SK-N-SH treated with all-trans-retinoic acid at 6 μM for 48 hours (cell line): ENCODE results near the gene DHX57.

Experiments used
- ATAC-seq: fragments of 200-7000 bp; cut with Tn5 transposase; 3 replicates; pipeline ENCODE4 v1.9.1; 2020; ENCODE audit warnings: mild to moderate bottlenecking, moderate library complexity
- ARNTL ChIP-seq: fragments of 450-650 bp; formaldehyde crosslinking; IDR thresholded peaks from 2 replicates; pipeline ENCODE4 v1.5.0; 2020; ENCODE audit warnings: low read depth, mild to moderate bottlenecking, moderate library complexity, borderline replicate concordance
- BACH2 ChIP-seq: fragments of 250-450 bp; sonication (Bioruptor Pico); IDR thresholded peaks from 2 replicates; pipeline ENCODE4 v1.9.0; 2021; ENCODE audit warnings: mild to moderate bottlenecking, borderline replicate concordance
- CSDC2 ChIP-seq: fragments of 250-450 bp; sonication (Bioruptor Pico); IDR thresholded peaks from 2 replicates; pipeline ENCODE4 v1.5.0; 2020; ENCODE audit warnings: mild to moderate bottlenecking, moderate library complexity
- ESRRG ChIP-seq: fragments of 250-450 bp; sonication (Bioruptor Pico); IDR thresholded peaks from 2 replicates; pipeline ENCODE4 v1.6.1; 2021; ENCODE audit warnings: mild to moderate bottlenecking
- ISL1 ChIP-seq: fragments of 250-450 bp; sonication (Bioruptor Pico); IDR thresholded peaks from 2 replicates; pipeline ENCODE4 v2.1.2; 2022; ENCODE audit warnings: mild to moderate bottlenecking, moderate library complexity
- OSR1 ChIP-seq: fragments of 250-450 bp; sonication (Bioruptor Pico); IDR thresholded peaks from 2 replicates; pipeline ENCODE4 v1.8.0; 2022; ENCODE audit warnings: moderate library complexity, mild to moderate bottlenecking, inconsistent platforms
- POU6F1 ChIP-seq: fragments of 250-450 bp; sonication (Bioruptor Pico); IDR thresholded peaks from 2 replicates; pipeline ENCODE4 v1.8.0; 2021; ENCODE audit warnings: low read depth, mild to moderate bottlenecking, moderate library complexity, borderline replicate concordance
- PPARA ChIP-seq: fragments of 250-450 bp; sonication (Bioruptor Pico); IDR thresholded peaks from 2 replicates; pipeline ENCODE4 v1.5.0; 2020; ENCODE audit warnings: mild to moderate bottlenecking, borderline replicate concordance
- RARB ChIP-seq: fragments of 250-450 bp; sonication (Bioruptor Pico); IDR thresholded peaks from 2 replicates; pipeline ENCODE4 v1.8.0; 2021; ENCODE audit warnings: mild to moderate bottlenecking, moderate library complexity
- SNAI2 ChIP-seq: fragments of 250-450 bp; sonication (Bioruptor Pico); IDR thresholded peaks from 2 replicates; pipeline ENCODE4 v1.5.0; 2020; ENCODE audit warnings: mild to moderate bottlenecking, moderate library complexity
- TCF4 ChIP-seq: fragments of 250-450 bp; sonication (Bioruptor Pico); IDR thresholded peaks from 2 replicates; pipeline ENCODE4 v1.8.0; 2021; ENCODE audit warnings: mild to moderate bottlenecking, moderate library complexity, borderline replicate concordance
- TOX ChIP-seq: fragments of 250-450 bp; sonication (Bioruptor Pico); IDR thresholded peaks from 2 replicates; pipeline ENCODE4 v1.8.0; 2021; ENCODE audit warnings: mild to moderate bottlenecking, moderate library complexity, borderline replicate concordance
- ZFP3 ChIP-seq: fragments of 250-450 bp; sonication (Bioruptor Pico); IDR thresholded peaks from 2 replicates; pipeline ENCODE4 v1.5.0; 2020; ENCODE audit warnings: mild to moderate bottlenecking, moderate library complexity
- ZFP30 ChIP-seq: fragments of 450-650 bp; formaldehyde crosslinking; IDR thresholded peaks from 2 replicates; pipeline ENCODE4 v1.5.0; 2022; ENCODE audit warnings: mild to moderate bottlenecking, moderate library complexity
- ZNF565 ChIP-seq: fragments of 450-650 bp; formaldehyde crosslinking; conservative IDR thresholded peaks from 2 replicates; pipeline ENCODE4 v1.5.0; 2020; ENCODE audit warnings: low read depth, mild to moderate bottlenecking, moderate library complexity
- ZNF70 ChIP-seq: fragments of 450-650 bp; formaldehyde crosslinking; IDR thresholded peaks from 2 replicates; pipeline ENCODE4 v1.5.0; 2020; ENCODE audit warnings: mild to moderate bottlenecking, moderate library complexity
- ZNF8 ChIP-seq: fragments of 450-650 bp; formaldehyde crosslinking; IDR thresholded peaks from 2 replicates; pipeline ENCODE4 v1.5.0; 2020; ENCODE audit warnings: mild to moderate bottlenecking, moderate library complexity
- TF ChIP-seq, protein P1 (sequence below): fragments of 250-450 bp; sonication (Bioruptor Pico); IDR thresholded peaks from 2 replicates; pipeline ENCODE4 v1.8.0; 2020; ENCODE audit warnings: mild to moderate bottlenecking, moderate library complexity, borderline replicate concordance
- TF ChIP-seq, protein P2 (sequence below): fragments of 250-450 bp; sonication (Bioruptor Pico); IDR thresholded peaks from 2 replicates; pipeline ENCODE4 v1.5.1; 2021; ENCODE audit warnings: mild to moderate bottlenecking, moderate library complexity
- TF ChIP-seq, protein P3 (sequence below): fragments of 250-450 bp; sonication (Bioruptor Pico); IDR thresholded peaks from 2 replicates; pipeline ENCODE4 v1.5.0; 2020; ENCODE audit warnings: mild to moderate bottlenecking, moderate library complexity
- TF ChIP-seq, protein P4 (sequence below): fragments of 250-450 bp; sonication (Bioruptor Pico); IDR thresholded peaks from 2 replicates; pipeline ENCODE4 v1.5.1; 2020; ENCODE audit warnings: low read depth, mild to moderate bottlenecking, moderate library complexity

The DHX57 gene

DNA sequence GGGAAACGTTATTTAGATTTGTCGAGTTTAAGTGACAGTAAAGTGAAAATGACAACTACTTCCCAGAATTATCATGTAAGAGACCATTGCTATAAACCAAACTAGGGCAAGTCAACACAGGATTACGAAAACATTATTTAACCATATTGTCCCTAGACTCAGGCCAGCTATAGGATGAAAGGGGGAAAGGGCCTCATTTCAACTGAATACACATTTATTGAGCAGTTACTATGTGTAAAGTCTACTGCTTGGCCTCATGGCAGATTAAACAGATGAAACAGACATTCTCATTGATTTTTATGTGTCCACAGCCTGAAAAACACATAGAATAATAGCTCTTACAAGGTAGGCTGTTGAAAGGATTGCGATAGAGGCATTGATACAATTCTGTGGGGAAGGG, 46.7 kb upstream of the DHX57 start (continued):
- TF ChIP-seq, protein P1, sequence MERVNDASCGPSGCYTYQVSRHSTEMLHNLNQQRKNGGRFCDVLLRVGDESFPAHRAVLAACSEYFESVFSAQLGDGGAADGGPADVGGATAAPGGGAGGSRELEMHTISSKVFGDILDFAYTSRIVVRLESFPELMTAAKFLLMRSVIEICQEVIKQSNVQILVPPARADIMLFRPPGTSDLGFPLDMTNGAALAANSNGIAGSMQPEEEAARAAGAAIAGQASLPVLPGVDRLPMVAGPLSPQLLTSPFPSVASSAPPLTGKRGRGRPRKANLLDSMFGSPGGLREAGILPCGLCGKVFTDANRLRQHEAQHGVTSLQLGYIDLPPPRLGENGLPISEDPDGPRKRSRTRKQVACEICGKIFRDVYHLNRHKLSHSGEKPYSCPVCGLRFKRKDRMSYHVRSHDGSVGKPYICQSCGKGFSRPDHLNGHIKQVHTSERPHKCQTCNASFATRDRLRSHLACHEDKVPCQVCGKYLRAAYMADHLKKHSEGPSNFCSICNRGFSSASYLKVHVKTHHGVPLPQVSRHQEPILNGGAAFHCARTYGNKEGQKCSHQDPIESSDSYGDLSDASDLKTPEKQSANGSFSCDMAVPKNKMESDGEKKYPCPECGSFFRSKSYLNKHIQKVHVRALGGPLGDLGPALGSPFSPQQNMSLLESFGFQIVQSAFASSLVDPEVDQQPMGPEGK = no peak
- no peak for TF ChIP-seq OSR1 (CRISPR knock-in tag)
- no peak for TF ChIP-seq CSDC2 (CRISPR knock-in tag)
- TF ChIP-seq BACH2 = no peak
- TF ChIP-seq PPARA (CRISPR knock-in tag) = no peak
- TF ChIP-seq, protein P2, sequence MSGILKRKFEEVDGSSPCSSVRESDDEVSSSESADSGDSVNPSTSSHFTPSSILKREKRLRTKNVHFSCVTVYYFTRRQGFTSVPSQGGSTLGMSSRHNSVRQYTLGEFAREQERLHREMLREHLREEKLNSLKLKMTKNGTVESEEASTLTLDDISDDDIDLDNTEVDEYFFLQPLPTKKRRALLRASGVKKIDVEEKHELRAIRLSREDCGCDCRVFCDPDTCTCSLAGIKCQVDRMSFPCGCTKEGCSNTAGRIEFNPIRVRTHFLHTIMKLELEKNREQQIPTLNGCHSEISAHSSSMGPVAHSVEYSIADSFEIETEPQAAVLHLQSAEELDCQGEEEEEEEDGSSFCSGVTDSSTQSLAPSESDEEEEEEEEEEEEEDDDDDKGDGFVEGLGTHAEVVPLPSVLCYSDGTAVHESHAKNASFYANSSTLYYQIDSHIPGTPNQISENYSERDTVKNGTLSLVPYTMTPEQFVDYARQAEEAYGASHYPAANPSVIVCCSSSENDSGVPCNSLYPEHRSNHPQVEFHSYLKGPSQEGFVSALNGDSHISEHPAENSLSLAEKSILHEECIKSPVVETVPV = no peak
- no peak for TF ChIP-seq ZNF70 (CRISPR knock-in tag)

GRCh38 chr2:38912619-38913018, 36.9 kb upstream of the DHX57 start:
- ATAC-seq = no peak
- TF ChIP-seq CSDC2 (CRISPR knock-in tag) (no peak), OSR1 (CRISPR knock-in tag) (no peak), TCF4 (CRISPR knock-in tag) (no peak), ZNF70 (CRISPR knock-in tag) (no peak)

- TF ChIP-seq PPARA (CRISPR knock-in tag) = no peak
- no peak for TF ChIP-seq ISL1 (CRISPR knock-in tag)
- TF ChIP-seq, protein P2 = no peak
- TF ChIP-seq CSDC2 (CRISPR knock-in tag) = no peak
- TF ChIP-seq ZNF565 (CRISPR knock-in tag) = no peak
- TF ChIP-seq, protein P3, sequence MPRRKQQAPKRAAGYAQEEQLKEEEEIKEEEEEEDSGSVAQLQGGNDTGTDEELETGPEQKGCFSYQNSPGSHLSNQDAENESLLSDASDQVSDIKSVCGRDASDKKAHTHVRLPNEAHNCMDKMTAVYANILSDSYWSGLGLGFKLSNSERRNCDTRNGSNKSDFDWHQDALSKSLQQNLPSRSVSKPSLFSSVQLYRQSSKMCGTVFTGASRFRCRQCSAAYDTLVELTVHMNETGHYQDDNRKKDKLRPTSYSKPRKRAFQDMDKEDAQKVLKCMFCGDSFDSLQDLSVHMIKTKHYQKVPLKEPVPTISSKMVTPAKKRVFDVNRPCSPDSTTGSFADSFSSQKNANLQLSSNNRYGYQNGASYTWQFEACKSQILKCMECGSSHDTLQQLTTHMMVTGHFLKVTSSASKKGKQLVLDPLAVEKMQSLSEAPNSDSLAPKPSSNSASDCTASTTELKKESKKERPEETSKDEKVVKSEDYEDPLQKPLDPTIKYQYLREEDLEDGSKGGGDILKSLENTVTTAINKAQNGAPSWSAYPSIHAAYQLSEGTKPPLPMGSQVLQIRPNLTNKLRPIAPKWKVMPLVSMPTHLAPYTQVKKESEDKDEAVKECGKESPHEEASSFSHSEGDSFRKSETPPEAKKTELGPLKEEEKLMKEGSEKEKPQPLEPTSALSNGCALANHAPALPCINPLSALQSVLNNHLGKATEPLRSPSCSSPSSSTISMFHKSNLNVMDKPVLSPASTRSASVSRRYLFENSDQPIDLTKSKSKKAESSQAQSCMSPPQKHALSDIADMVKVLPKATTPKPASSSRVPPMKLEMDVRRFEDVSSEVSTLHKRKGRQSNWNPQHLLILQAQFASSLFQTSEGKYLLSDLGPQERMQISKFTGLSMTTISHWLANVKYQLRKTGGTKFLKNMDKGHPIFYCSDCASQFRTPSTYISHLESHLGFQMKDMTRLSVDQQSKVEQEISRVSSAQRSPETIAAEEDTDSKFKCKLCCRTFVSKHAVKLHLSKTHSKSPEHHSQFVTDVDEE (CRISPR knock-in tag) = no peak
- no peak for TF ChIP-seq ZFP30 (CRISPR knock-in tag)
- no peak for TF ChIP-seq ZFP3
- TF ChIP-seq, protein P4, sequence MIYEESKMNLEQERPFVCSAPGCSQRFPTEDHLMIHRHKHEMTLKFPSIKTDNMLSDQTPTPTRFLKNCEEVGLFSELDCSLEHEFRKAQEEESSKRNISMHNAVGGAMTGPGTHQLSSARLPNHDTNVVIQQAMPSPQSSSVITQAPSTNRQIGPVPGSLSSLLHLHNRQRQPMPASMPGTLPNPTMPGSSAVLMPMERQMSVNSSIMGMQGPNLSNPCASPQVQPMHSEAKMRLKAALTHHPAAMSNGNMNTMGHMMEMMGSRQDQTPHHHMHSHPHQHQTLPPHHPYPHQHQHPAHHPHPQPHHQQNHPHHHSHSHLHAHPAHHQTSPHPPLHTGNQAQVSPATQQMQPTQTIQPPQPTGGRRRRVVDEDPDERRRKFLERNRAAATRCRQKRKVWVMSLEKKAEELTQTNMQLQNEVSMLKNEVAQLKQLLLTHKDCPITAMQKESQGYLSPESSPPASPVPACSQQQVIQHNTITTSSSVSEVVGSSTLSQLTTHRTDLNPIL = no peak
- no peak for TF ChIP-seq POU6F1 (CRISPR knock-in tag)
- TF ChIP-seq ARNTL (CRISPR knock-in tag) = no peak
- ATAC-seq = no peak
These were observed 35.5 kb upstream of the DHX57 start for GRCh38 chr2:38911191-38911590.

- ATAC-seq = no peak
- TF ChIP-seq ARNTL (CRISPR knock-in tag) (no peak), SNAI2 (CRISPR knock-in tag) (no peak), ISL1 (CRISPR knock-in tag) (no peak), RARB (no peak), POU6F1 (CRISPR knock-in tag) (no peak), ZFP30 (CRISPR knock-in tag) (no peak), TOX (CRISPR knock-in tag) (no peak), CSDC2 (CRISPR knock-in tag) (no peak), PPARA (CRISPR knock-in tag) (no peak), ZNF8 (CRISPR knock-in tag) (no peak), ESRRG (CRISPR knock-in tag) (no peak)
- TF ChIP-seq, protein P3 (CRISPR knock-in tag) = no peak
These were observed 34.1 kb upstream of the DHX57 start for GRCh38 chr2:38909872-38910271.
